ENCODE results near the gene TADA2B. TPM values are rescaled to one million over a fixed set of nuclear protein-coding genes. Genes with fewer than 3 reads are reported as not detected.
"Not testable (repeated sequence)": the region's sequence is repeated elsewhere in the genome, so short reads cannot be mapped to it uniquely, and the experiment has no call there.

The TADA2B gene
- total and polyA plus RNA-seq, 4 experiments from 2014 or later = 2.8 to 49.0 (median 25.5) TPM

DNA sequence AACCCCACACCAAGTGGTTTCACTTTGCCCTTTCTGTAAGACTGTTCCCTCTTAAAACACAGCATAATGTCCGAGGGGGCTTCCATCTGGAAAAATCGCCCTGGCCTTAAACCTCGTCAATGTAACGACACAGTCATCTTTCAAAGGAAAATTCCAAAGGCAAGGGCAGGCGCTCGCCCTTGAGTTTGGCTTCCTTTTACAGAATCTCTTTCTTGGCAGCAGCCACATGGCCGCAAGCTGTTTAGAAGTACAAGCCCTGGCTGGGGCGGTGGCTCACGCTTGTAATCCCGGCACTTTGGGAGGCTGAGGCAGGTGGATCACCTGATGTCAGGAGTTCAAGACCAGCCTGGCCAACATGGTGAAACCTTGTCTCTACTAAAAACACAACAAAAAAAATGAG lies 51.7 kb downstream of the TADA2B start:
- intact Hi-C loops (cut with micrococcal nuclease) = no loop called here
- CTCF ChIA-PET (ENCODE audit: partially characterized antibody) = interaction anchor here (0.7 kb wide), 1 partner anchor 16 kb away, joined by 4 read pairs; no protein-coding TSS in a partner anchor
- H3K27me3 Mint-ChIP-seq = peaks cover 11 to 12% of the 10 kb centered on the region in 2 donors

DNA sequence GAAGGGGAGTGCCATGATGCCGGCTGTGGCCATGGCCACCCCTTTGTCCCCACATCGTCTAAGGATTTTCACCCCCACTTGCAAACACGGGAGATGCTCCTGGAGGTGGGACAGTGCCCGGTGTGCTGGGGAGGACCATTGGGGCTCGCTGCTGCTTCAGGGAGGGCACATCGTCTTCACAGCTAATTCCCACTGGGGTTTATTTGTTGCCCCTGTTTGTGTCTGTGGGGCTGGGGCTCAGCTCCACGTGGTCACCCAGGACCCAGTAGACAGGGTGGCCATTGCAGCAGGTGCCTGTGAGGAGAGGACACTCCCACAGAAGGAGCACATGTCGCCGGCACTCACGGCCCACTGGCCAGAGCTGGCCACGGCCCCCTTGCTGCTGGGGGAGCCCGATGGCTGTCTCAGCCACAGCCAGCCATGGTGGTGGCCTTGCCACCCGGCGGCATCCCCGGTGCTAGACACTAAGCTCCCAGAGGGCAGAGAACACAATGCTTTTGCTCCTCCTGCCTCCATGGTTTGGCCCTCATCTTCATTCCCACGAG lies 52.5 kb downstream of the TADA2B start:
- CTCF ChIA-PET (ENCODE audit: partially characterized antibody) = interaction anchor here (0.7 kb wide), 1 partner anchor 69 kb away, joined by 4 read pairs; no protein-coding TSS in a partner anchor

More for the DNA sequence above, 51.7 kb downstream of the TADA2B start:
- no peaks in the 10 kb centered on the region for H3K4me1 Mint-ChIP-seq
- no peak overlapping the region for H3K27ac Mint-ChIP-seq
- Histone ChIP-seq H3K4me3 (ENCODE audit: low read length in 2 of 2) (no peak overlapping the region), H3K9me3 (ENCODE audit: control insufficient read depth in 1 of 2, low read length in 2 of 2) (no peaks in the 10 kb centered on the region), H3K27me3 (ENCODE audit: insufficient read depth, low read length) (no peaks in the 10 kb centered on the region), H3K27ac (ENCODE audit: low read depth, low read length) (no peak overlapping the region), H3K4me1 (ENCODE audit: insufficient read depth, low read length) (no peaks in the 10 kb centered on the region), H3K36me3 (ENCODE audit: insufficient read depth, low read length) (no peaks in the 10 kb centered on the region)
- no peaks in the 10 kb centered on the region for H3K36me3 Mint-ChIP-seq
- H3K4me3 Mint-ChIP-seq = no peak overlapping the region
- POLR2A ChIA-PET (ENCODE audit: partially characterized antibody) = interaction anchor here (0.6 kb wide), 1 partner anchor 180 kb away, joined by 3 read pairs; no protein-coding TSS in a partner anchor
- no peak for DNase-seq
- H3K9me3 Mint-ChIP-seq = no peaks in the 10 kb centered on the region

DNA sequence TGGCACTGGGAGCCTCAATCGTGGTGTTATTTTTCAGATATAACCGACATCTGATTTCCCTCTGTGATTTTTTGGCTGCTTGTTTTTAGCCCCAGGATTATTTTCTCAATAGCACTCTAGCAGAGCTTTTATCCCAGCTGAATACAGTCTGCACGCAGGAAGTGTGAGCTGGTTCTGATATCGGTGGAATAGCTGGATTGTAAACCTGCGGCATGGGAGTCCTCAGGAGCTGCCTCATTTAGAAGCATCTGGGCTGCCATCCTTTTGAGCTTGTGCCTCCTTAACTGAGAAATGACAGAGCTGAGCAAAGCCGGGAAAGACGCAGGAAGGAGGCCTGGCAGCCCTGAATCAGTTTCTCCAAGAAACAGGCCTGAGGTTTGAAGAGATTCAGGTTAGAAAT lies 53.1 kb downstream of the TADA2B start:
- POLR2A ChIA-PET (ENCODE audit: partially characterized antibody) = no interaction called here
- Mint-ChIP-seq H3K4me3 (no peak overlapping the region), H3K36me3 (no peaks in the 10 kb centered on the region), H3K27ac (peak overlapping the region in 2 of 7 donors; percentile 25 to 42), H3K9me3 (no peaks in the 10 kb centered on the region), H3K27me3 (peaks cover 11 to 12% of the 10 kb centered on the region in 2 donors), H3K4me1 (peaks cover 0 to under 1% (median under 1%) of the 10 kb centered on the region in 4 donors)
- Histone ChIP-seq H3K4me1 (ENCODE audit: insufficient read depth, low read length) (no peaks in the 10 kb centered on the region), H3K27me3 (ENCODE audit: insufficient read depth, low read length) (no peaks in the 10 kb centered on the region), H3K4me3 (ENCODE audit: low read length in 2 of 2) (no peak overlapping the region), H3K9me3 (ENCODE audit: control insufficient read depth in 1 of 2, low read length in 2 of 2) (no peaks in the 10 kb centered on the region), H3K36me3 (ENCODE audit: insufficient read depth, low read length) (no peaks in the 10 kb centered on the region), H3K27ac (ENCODE audit: low read depth, low read length) (no peak overlapping the region)
- DNase-seq = no peak
- CTCF ChIA-PET (ENCODE audit: partially characterized antibody) = no interaction called here
- intact Hi-C loops (cut with micrococcal nuclease) = no loop called here

More for the DNA sequence above, 52.5 kb downstream of the TADA2B start:
- Mint-ChIP-seq H3K4me3 (no peak overlapping the region), H3K27me3 (peaks cover 11 to 12% of the 10 kb centered on the region in 2 donors), H3K9me3 (no peaks in the 10 kb centered on the region), H3K4me1 (no peaks in the 10 kb centered on the region), H3K27ac (peak overlapping the region in 1 of 7 donors; percentile 42), H3K36me3 (no peaks in the 10 kb centered on the region)
- intact Hi-C loops (cut with micrococcal nuclease) = no loop called here
- Histone ChIP-seq H3K27me3 (ENCODE audit: insufficient read depth, low read length) (no peaks in the 10 kb centered on the region), H3K27ac (ENCODE audit: low read depth, low read length) (no peak overlapping the region), H3K4me1 (ENCODE audit: insufficient read depth, low read length) (no peaks in the 10 kb centered on the region), H3K36me3 (ENCODE audit: insufficient read depth, low read length) (no peaks in the 10 kb centered on the region), H3K9me3 (ENCODE audit: control insufficient read depth in 1 of 2, low read length in 2 of 2) (no peaks in the 10 kb centered on the region), H3K4me3 (ENCODE audit: low read length in 2 of 2) (no peak overlapping the region)
- POLR2A ChIA-PET (ENCODE audit: partially characterized antibody) = interaction anchor here (0.6 kb wide), 1 partner anchor 180 kb away, joined by 3 read pairs; no protein-coding TSS in a partner anchor
- no peak for DNase-seq

DNA sequence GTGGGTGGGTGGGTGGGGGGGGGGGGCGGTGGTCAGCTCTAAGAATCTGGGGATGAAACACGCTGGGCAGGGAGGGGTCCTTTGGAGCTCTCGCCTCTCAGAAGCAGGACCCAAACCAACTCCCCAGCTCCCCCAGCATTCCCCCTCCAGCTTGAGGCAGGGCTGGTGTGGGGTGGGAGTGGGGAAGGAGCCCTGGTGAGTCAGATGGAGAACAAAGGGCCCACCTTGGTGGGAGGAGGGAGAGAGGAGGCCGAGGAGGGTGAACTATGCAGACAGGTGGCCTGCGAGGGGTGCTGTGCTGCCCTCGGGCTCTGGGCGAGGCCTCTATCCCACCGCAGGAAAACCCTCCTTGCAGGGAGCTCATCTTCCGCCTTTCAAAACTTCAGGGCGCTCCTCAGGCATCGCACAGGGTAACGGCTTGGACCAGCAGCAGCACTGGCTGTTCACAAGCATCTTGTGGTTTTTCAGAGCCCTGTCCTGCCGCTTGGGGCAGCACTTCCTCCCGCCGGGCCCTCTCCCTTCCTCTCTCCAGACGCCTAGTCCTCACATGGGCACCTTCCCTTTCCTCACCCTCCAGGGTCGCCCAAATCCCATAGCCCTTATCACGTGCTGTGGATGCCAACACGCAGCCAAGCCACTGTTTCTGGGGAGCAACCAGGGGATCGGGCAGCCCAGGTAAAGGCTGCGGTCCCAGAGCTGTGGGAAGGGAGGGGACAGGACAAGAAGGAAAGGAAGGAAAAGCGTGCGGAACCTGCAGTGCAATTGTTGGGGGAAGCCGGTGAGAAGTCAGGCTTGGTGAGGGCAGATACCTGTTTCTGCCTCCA lies 58.7 kb downstream of the TADA2B start:
- intact Hi-C loops (cut with micrococcal nuclease) = no loop called here
- Histone ChIP-seq H3K4me3 (ENCODE audit: low read length in 2 of 2) (peak overlapping the region; percentile 23 to 69), H3K9me3 (ENCODE audit: control insufficient read depth in 1 of 2, low read length in 2 of 2) (no peaks in the 10 kb centered on the region), H3K4me1 (ENCODE audit: insufficient read depth, low read length) (peaks cover 21% of the 10 kb centered on the region), H3K36me3 (ENCODE audit: insufficient read depth, low read length) (no peaks in the 10 kb centered on the region), H3K27ac (ENCODE audit: low read depth, low read length) (no peak overlapping the region), H3K27me3 (ENCODE audit: insufficient read depth, low read length) (no peaks in the 10 kb centered on the region)
- H3K27me3 Mint-ChIP-seq = no peaks in the 10 kb centered on the region
- ChIA-PET CTCF (ENCODE audit: partially characterized antibody) (interaction anchor here (0.6 to 2.1 kb wide), 17 partner anchors 8 to 700 kb away, joined by 3 to 7 read pairs (median 3); partner anchors contain the start of gene GRPEL1), POLR2A (ENCODE audit: partially characterized antibody) (interaction anchor here (0.6 to 1.1 kb wide), 2 partner anchors 34 to 1366 kb away, joined by 3 to 4 read pairs; partner anchors contain the start of gene GRPEL1)
- H3K36me3 Mint-ChIP-seq = no peaks in the 10 kb centered on the region
- peak overlapping the region; percentile 90 to 94 (median 92) for H3K4me3 Mint-ChIP-seq
- peak; percentile 32 to 55 (median 35) for DNase-seq
- peaks cover 9 to 25% (median 16%) of the 10 kb centered on the region in 4 donors for H3K4me1 Mint-ChIP-seq
- peak overlapping the region in 5 of 7 donors; percentile 37 to 86 (median 74) for H3K27ac Mint-ChIP-seq
- H3K9me3 Mint-ChIP-seq = peaks cover 0 to 1% (median 0%) of the 10 kb centered on the region in 8 donors

DNA sequence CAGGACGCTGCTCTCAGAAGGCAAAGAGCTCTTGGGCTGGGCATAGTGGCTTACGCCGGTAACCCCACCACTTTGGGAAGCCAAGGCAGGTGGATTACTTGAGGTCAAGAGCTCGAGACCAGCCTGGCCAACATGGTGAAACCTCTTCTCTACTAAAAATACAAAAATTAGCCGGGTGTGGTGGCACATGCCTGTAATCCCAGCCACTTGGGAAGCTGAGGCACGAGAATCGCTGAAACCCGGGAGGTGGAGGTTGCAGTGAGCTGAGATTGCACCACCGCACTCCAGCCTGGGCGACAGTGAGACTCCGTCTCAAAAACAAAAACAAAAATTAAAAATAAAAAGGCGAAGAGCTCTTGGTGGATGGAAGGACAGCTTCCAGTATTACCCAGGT lies 59.3 kb downstream of the TADA2B start:
- H3K36me3 ChIP-seq (ENCODE audit: insufficient read depth, low read length); H3K9me3 Mint-ChIP-seq; H3K27me3 ChIP-seq (ENCODE audit: insufficient read depth, low read length); H3K9me3 ChIP-seq (ENCODE audit: control insufficient read depth in 1 of 2, low read length in 2 of 2); H3K36me3 Mint-ChIP-seq; H3K27me3 Mint-ChIP-seq; intact Hi-C loops (cut with micrococcal nuclease): not testable (repeated sequence)
- peaks cover 21% of the 10 kb centered on the region for H3K4me1 ChIP-seq (ENCODE audit: insufficient read depth, low read length)
- ChIA-PET CTCF (ENCODE audit: partially characterized antibody) (interaction anchor here (0.7 to 2.1 kb wide), 12 partner anchors 9 to 700 kb away, joined by 3 to 7 read pairs (median 3); partner anchors contain the start of gene GRPEL1), POLR2A (ENCODE audit: partially characterized antibody) (interaction anchor here (0.6 kb wide), 1 partner anchor 1366 kb away, joined by 3 read pairs; no protein-coding TSS in a partner anchor)
- peak overlapping the region in 3 of 7 donors; percentile 62 to 88 (median 74) for H3K27ac Mint-ChIP-seq
- peaks cover 9 to 25% (median 16%) of the 10 kb centered on the region in 4 donors for H3K4me1 Mint-ChIP-seq
- peak in 2 of 5 donors; percentile 4 to 11 for DNase-seq
- H3K27ac ChIP-seq (ENCODE audit: low read depth, low read length) = peak overlapping the region; percentile 54
- peak overlapping the region; percentile 39 to 69 for H3K4me3 ChIP-seq (ENCODE audit: low read length in 2 of 2)
- peak overlapping the region; percentile 90 to 94 (median 92) for H3K4me3 Mint-ChIP-seq

DNA sequence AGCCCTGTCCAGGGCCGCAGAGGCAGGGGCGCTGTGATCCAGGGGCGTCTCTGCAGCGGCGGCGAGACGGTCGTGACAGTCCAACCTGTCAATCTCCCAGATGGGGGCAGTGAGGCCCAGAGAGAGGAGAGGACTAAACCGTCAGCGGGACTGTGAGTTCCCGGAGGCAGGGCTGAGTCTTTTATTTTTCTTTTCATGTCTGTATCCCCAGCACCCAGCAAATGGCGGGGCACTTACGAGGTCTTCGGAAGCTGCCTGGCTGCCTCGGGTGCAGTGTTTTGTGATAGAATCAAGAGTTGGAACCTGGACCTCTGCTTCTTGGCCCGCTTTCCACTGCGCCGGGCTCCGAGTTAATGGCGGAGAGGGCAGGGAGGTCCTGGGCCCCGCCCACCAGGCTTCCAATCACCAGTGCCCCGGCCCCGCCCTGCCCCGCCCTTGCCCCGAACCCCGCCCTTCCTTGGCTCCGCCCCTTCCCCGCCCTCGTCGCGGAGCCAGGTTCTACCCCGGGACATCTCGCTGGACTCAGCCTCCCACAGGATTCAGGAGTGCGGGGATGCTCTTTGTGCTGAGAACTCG lies 59.9 kb downstream of the TADA2B start:
- CTCF ChIA-PET (ENCODE audit: partially characterized antibody) = interaction anchor here (0.7 to 2.1 kb wide), 8 partner anchors 8 to 250 kb away, joined by 3 to 7 read pairs (median 3); partner anchors contain the start of gene GRPEL1

More for the DNA sequence above, 59.9 kb downstream of the TADA2B start:
- Mint-ChIP-seq H3K4me3 (peak overlapping the region; percentile 90 to 94 (median 92)), H3K9me3 (peaks cover 0 to 1% (median 0%) of the 10 kb centered on the region in 8 donors), H3K36me3 (no peaks in the 10 kb centered on the region), H3K27me3 (no peaks in the 10 kb centered on the region), H3K4me1 (peaks cover 9 to 25% (median 16%) of the 10 kb centered on the region in 4 donors), H3K27ac (peak overlapping the region; percentile 22 to 91 (median 87))
- intact Hi-C loops (cut with micrococcal nuclease) = loop anchor here (1.0 kb wide), 1 partner anchor 35 kb away; the partner anchor contains the start of gene GRPEL1
- DNase-seq = peak; percentile 70 to 82 (median 76)
- Histone ChIP-seq H3K4me1 (ENCODE audit: insufficient read depth, low read length) (peaks cover 21% of the 10 kb centered on the region), H3K27me3 (ENCODE audit: insufficient read depth, low read length) (no peaks in the 10 kb centered on the region), H3K27ac (ENCODE audit: low read depth, low read length) (peak overlapping the region; percentile 54), H3K36me3 (ENCODE audit: insufficient read depth, low read length) (no peaks in the 10 kb centered on the region), H3K4me3 (ENCODE audit: low read length in 2 of 2) (peak overlapping the region; percentile 39 to 69), H3K9me3 (ENCODE audit: control insufficient read depth in 1 of 2, low read length in 2 of 2) (no peaks in the 10 kb centered on the region)
- POLR2A ChIA-PET (ENCODE audit: partially characterized antibody) = no interaction called here

Data from CD4-positive, alpha-beta memory T cell (primary cell).